ACC112 (cell line): ENCODE results near the gene PKD2L1.
"Not testable (repeated sequence)": the region's sequence is repeated elsewhere in the genome, so short reads cannot be mapped to it uniquely, and the experiment has no call there.

Experiments used
- H2AFZ ChIP-seq: fragments of 200-600 bp; sonication (generic); one replicate; pipeline ENCODE4 v1.6.0; 2017; ENCODE audit warnings: antibody characterized with exemption, low read length; ENCODE audit not compliant: unreplicated experiment
- H3K27ac ChIP-seq: fragments of 200-600 bp; sonication (generic); 2 replicates; pipeline ENCODE4 v1.5.1; 2014; ENCODE audit warnings: low read depth, mild to moderate bottlenecking, antibody characterized with exemption, low read length, moderate library complexity
- H3K27me3 ChIP-seq: fragments of 200-600 bp; sonication (generic); 2 replicates; pipeline ENCODE4 v1.6.1; 2014; ENCODE audit warnings: mild to moderate bottlenecking, antibody characterized with exemption, low read length, moderate library complexity, mixed read lengths; ENCODE audit not compliant: insufficient read depth
- H3K36me3 ChIP-seq: fragments of 200-600 bp; sonication (generic); 2 replicates; pipeline ENCODE4 v1.6.1; 2016; ENCODE audit warnings: mild to moderate bottlenecking, antibody characterized with exemption, low read length, moderate library complexity, mixed read lengths; ENCODE audit not compliant: insufficient read depth
- H3K4me1 ChIP-seq: fragments of 200-600 bp; sonication (generic); one replicate; pipeline ENCODE4 v1.6.1; 2016; ENCODE audit warnings: low read length, mixed read lengths; ENCODE audit not compliant: insufficient read depth, unreplicated experiment, control insufficient read depth
- H3K4me3 ChIP-seq: fragments of 200-600 bp; sonication (generic); 2 replicates; pipeline ENCODE4 v1.5.1; 2014; ENCODE audit warnings: mild to moderate bottlenecking, low read depth, low read length
- H3K79me2 ChIP-seq: fragments of 200-600 bp; sonication (generic); one replicate; pipeline ENCODE4 v1.6.0; 2016; ENCODE audit warnings: low read length; ENCODE audit not compliant: control insufficient read depth, unreplicated experiment, insufficient read depth

PKD2L1 gene

DNA sequence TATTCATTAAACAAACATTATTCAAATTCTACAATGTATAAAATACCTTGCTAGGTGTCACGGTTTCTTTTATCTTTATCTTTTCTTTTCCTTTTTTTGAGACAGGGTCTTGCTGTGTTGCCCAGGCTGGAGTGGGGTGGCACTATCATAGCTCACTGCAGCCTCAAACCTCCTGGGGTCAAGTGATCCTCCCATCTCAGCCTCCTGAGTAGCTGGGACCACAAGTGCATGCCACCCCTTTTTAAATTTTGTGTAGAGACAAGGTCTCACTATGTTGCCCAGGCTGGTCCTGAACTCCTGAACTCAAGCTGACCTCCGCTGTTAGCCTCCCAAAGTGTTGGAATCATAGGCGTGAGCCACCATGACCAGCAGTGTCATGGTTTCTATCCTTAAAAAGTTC, 25.6 kb downstream of the PKD2L1 start:
- no peak overlapping the region for H3K4me3 ChIP-seq
- no peak overlapping the region for H2AFZ ChIP-seq

DNA sequence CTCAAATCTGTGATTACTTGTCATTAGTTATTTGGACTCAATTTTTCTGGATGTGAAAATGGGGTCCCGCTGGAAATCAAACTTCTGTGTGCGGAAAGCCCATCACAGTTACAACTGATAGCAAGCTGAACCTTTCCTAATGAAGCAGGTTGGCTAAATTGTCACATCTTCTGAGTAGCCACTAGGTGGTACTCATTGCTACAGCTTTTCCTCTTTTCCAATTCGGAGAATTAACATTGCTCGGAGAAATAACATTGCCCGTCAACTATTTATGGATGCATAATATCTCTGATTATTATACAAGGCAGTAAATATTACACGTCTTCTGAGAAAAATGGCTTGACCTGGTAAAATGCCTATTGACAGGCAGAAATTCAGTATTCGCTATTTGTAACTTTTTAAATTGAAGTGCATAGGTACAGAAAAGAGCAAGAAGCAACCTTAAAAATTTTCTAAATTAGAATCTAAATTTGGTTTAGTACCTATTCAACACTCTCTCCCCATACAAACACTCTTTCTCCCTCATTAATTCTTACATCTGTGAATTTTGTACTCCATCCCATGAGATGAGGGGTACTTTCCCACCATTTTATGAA, 26.2 kb downstream of the PKD2L1 start:
- H2AFZ ChIP-seq, result no peak overlapping the region
- peaks cover 6% of the 10 kb centered on the region for H3K27me3 ChIP-seq
- no peak overlapping the region for H3K27ac ChIP-seq
- no peaks in the 10 kb centered on the region for H3K4me1 ChIP-seq
- H3K79me2 ChIP-seq, result no peaks in the 10 kb centered on the region
- no peak overlapping the region for H3K4me3 ChIP-seq
- H3K36me3 ChIP-seq, result no peaks in the 10 kb centered on the region

More for the DNA sequence above, 25.6 kb downstream of the PKD2L1 start:
- no peaks in the 10 kb centered on the region for H3K36me3 ChIP-seq
- peaks cover 4% of the 10 kb centered on the region for H3K27me3 ChIP-seq
- H3K27ac ChIP-seq, result no peak overlapping the region
- H3K4me1 ChIP-seq, result no peaks in the 10 kb centered on the region
- no peaks in the 10 kb centered on the region for H3K79me2 ChIP-seq

DNA sequence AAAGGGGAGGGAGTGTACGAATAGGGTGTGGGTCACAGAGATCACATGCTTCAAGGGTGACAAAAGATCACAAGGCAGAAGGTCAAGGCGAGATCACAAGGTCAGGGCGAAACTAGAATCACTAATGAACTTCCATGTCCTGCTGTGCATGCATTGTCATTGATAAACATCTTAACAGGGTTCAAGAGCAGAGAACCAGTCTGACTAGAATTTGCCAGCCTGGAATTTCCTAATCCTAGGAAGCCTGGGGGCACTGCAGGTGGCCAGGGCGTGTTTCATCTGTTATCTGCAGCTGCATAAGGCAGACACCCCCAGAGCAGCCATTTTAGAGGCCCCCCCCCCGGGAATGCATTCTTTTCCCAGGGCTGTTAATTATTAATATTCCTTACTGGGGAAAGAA, 28.9 kb downstream of the PKD2L1 start:
- not testable (repeated sequence) for H3K27ac ChIP-seq, H3K4me3 ChIP-seq, H2AFZ ChIP-seq, H3K36me3 ChIP-seq, H3K4me1 ChIP-seq, H3K79me2 ChIP-seq
- peaks cover 30% of the 10 kb centered on the region for H3K27me3 ChIP-seq

DNA sequence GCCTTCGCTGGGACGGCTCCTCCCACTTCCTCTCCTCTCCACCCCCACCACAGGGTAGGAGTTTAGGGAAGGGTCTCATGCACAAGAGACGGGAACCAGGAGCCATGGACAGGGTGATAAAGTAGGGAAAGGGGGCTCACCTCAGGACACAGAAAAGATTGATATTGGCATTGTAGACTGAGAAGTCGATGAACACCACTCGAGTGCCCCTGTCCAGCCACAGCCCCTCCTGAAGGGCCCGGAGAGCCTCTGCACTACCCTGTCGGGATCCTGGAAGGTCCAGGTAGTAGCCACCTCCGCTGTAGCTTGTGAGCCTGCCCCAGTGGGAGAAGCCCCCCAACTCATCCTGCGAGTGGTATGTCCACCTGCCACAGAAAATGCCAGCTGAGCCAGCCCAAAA, 32.8 kb downstream of the PKD2L1 start:
- no peak overlapping the region for H3K27ac ChIP-seq
- H3K79me2 ChIP-seq, result no peaks in the 10 kb centered on the region
- peaks cover 42% of the 10 kb centered on the region for H3K27me3 ChIP-seq
- no peak overlapping the region for H3K4me3 ChIP-seq
- H3K36me3 ChIP-seq, result no peaks in the 10 kb centered on the region
- H2AFZ ChIP-seq, result no peak overlapping the region
- H3K4me1 ChIP-seq, result peaks cover 5% of the 10 kb centered on the region

DNA sequence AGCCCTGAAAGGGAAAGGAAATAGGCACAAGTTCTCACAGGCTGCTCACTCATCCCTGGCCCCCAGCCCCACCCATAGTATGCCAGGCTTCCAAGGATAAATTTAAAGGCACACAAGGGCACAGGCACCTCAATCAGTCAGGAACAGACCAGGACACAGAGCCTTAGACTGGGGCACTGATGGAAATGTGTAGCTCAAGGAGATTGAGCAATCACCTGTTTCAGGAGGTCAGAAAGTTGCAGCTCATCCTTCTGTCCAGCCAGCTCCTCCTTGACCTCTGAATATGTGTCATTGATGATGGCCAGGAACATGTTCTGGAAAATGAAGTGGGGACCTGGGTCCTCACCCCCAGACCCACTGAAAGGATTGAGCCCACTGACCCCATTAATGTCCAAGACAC, 37.0 kb downstream of the PKD2L1 start:
- H3K36me3 ChIP-seq, result no peaks in the 10 kb centered on the region
- peaks cover 5% of the 10 kb centered on the region for H3K4me1 ChIP-seq
- no peaks in the 10 kb centered on the region for H3K79me2 ChIP-seq
- H3K4me3 ChIP-seq, result no peak overlapping the region
- H2AFZ ChIP-seq, result no peak overlapping the region
- peaks cover 31% of the 10 kb centered on the region for H3K27me3 ChIP-seq
- no peak overlapping the region for H3K27ac ChIP-seq

DNA sequence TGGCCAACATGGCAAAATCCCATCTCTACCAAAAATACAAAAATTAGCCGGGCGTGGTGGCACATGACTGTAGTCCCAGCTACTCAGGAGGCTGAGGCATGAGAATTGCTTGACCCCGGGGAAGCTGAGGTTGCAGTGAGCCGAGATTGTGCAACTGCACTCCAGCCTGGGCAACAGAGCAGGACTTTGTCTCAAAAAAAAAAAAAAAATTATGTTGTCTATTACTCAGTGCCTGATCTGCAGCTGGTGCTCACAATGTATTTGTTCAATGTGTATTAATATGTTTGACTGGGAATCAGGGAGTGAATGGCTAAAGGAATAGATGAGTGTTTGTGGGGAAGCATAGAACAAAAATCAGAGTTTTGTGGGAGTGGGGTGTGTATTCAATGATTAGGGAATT, 37.7 kb downstream of the PKD2L1 start:
- H2AFZ ChIP-seq, H3K79me2 ChIP-seq, H3K27ac ChIP-seq, H3K36me3 ChIP-seq, H3K4me1 ChIP-seq, H3K4me3 ChIP-seq: not testable (repeated sequence)
- peaks cover 23% of the 10 kb centered on the region for H3K27me3 ChIP-seq

DNA sequence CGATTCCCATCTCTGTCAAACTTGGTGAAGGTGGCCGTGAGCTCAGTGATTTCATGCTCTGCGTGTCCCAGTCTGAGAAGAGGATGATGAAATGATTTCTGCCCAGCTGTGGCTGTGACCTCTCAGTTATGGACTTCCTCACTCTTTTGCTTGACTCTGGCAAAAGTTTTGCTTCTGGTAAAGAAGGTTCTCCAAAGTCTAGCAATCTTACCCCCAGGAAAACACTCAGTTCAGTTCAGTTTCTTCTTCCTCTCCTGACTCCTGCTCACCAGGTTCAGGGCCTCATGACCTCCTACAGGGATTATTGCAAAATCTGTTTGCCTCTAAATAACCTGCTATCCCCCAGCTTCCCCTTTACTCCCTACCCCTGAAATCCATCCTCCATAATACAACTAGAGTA, 38.7 kb downstream of the PKD2L1 start:
- H2AFZ ChIP-seq, result no peak overlapping the region
- no peaks in the 10 kb centered on the region for H3K79me2 ChIP-seq
- H3K4me3 ChIP-seq, result no peak overlapping the region
- H3K4me1 ChIP-seq, result peaks cover 10% of the 10 kb centered on the region
- no peaks in the 10 kb centered on the region for H3K36me3 ChIP-seq
- no peak overlapping the region for H3K27ac ChIP-seq
- peaks cover 14% of the 10 kb centered on the region for H3K27me3 ChIP-seq

DNA sequence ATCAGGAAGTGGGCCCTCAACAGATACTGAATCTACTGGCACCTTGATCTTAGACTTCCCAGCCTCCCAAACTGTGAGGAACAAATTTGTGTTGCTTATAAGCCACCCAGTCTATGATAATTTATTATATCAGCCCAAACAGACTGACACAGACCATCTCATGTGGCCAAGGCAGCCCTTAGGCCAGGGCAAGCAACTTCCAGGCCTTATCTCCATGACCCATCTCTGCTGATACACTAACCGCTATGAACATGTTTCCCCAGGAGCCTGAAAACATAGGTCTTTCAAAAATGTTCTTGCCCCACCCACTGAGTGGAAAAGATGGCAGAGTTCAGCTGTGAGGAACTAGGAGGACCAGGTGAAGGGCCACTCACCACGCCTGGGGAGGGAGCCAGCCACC, 40.4 kb downstream of the PKD2L1 start:
- no peak overlapping the region for H3K27ac ChIP-seq
- no peaks in the 10 kb centered on the region for H3K36me3 ChIP-seq
- H3K4me1 ChIP-seq, result peaks cover 17% of the 10 kb centered on the region
- H2AFZ ChIP-seq, result no peak overlapping the region
- peaks cover 13% of the 10 kb centered on the region for H3K79me2 ChIP-seq
- H3K27me3 ChIP-seq, result 0 out of 2 replicates have a peak, but pooled peaks cover 4% of the 10 kb centered on the region
- no peak overlapping the region for H3K4me3 ChIP-seq

DNA sequence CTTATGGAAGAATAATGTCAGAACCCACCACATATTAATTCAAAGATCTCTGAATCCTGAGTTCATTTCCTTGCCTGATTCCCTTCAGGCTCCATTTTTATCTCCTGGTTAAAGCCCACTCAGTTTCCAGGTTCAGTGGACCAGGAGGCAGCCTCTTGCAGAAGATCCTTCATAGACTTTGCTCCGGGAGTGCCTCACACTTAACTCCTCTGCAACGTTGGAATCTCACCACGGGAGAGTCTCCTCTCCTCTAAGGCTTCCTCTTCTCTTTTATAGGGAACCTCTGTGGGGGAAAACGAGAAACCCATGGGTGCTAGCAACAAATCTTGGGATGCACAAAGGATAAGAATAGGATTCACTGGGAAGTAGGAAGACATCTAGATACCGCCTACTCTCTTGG, 41.8 kb downstream of the PKD2L1 start:
- 0 out of 2 replicates have a peak, but pooled peaks cover 4% of the 10 kb centered on the region for H3K36me3 ChIP-seq
- H3K27ac ChIP-seq, result no peak overlapping the region
- no peak overlapping the region for H3K4me3 ChIP-seq
- H2AFZ ChIP-seq, result no peak overlapping the region
- H3K27me3 ChIP-seq, result no peaks in the 10 kb centered on the region
- peaks cover 17% of the 10 kb centered on the region for H3K4me1 ChIP-seq
- H3K79me2 ChIP-seq, result peaks cover 27% of the 10 kb centered on the region

DNA sequence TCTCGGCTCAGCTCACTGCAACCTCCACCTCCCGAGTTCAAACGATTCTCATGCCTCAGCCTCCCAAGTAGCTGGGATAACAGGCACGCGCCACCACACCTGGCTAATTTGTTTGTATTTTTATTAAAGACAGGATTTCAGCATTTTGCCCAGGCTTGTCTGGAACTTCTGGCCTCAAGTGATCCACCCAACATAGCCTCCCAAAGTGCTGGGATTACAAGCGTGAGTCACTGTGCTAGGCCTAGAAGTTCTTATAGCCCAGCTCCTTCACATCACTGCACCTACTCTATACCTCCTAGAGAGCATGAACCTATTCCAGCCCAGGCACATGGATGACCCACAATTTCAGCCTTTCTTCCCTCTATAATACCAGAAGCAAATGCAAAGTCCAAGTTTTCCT, 42.3 kb downstream of the PKD2L1 start:
- H2AFZ ChIP-seq, result no peak overlapping the region
- no peaks in the 10 kb centered on the region for H3K27me3 ChIP-seq
- H3K79me2 ChIP-seq, result peaks cover 31% of the 10 kb centered on the region
- H3K36me3 ChIP-seq, result 0 out of 2 replicates have a peak, but pooled peaks cover 4% of the 10 kb centered on the region
- no peak overlapping the region for H3K27ac ChIP-seq
- H3K4me1 ChIP-seq, result peaks cover 16% of the 10 kb centered on the region
- no peak overlapping the region for H3K4me3 ChIP-seq
